GM18526 (cell line): ENCODE results near the gene SNX17.
A peak's percentile ranks its signal among the peaks of the same experiment; 100 is the strongest.

ENCODE experiments used
- POLR2A ChIP-seq: IDR thresholded peaks from 3 replicates; pipeline ENCODE4 v1.6.1; 2011; ENCODE audit not compliant: insufficient read length; ENCODE audit errors: extremely low read depth

The SNX17 gene

GRCh38 chr2:27378809-27379290 lies 8.4 kb downstream of the SNX17 start:
- TF ChIP-seq POLR2A, result no peak

- no peak for TF ChIP-seq POLR2A
Measured at GRCh38 chr2:27379383-27379835, 9.0 kb downstream of the SNX17 start.

GRCh38 chr2:27379836-27380625 lies 9.6 kb downstream of the SNX17 start:
- no peak for TF ChIP-seq POLR2A

GRCh38 chr2:27380626-27381545 lies 10.5 kb downstream of the SNX17 start, which contains the start of gene ZNF513:
ZNF513 (minus strand) TSS chr2:27380734; CDS start chr2:27380526, 208 bp downstream.
- peak; percentile 60 for TF ChIP-seq POLR2A

GRCh38 chr2:27381577-27382181 lies 11.3 kb downstream of the SNX17 start:
- no peak for TF ChIP-seq POLR2A

GRCh38 chr2:27390822-27391679 lies 20.6 kb downstream of the SNX17 start:
- no peak for TF ChIP-seq POLR2A

- TF ChIP-seq POLR2A, result no peak
Measured at GRCh38 chr2:27393225-27393624, 22.8 kb downstream of the SNX17 start.

- TF ChIP-seq POLR2A, result no peak
Measured at GRCh38 chr2:27398962-27399361, 28.5 kb downstream of the SNX17 start.

GRCh38 chr2:27400348-27401135 lies 30.1 kb downstream of the SNX17 start:
- no peak for TF ChIP-seq POLR2A

GRCh38 chr2:27407798-27408491 lies 37.5 kb downstream of the SNX17 start:
- no peak for TF ChIP-seq POLR2A

GRCh38 chr2:27408601-27409320 lies 38.3 kb downstream of the SNX17 start:
- no peak for TF ChIP-seq POLR2A

- peak; percentile 95 for TF ChIP-seq POLR2A
Measured at GRCh38 chr2:27409321-27410073, 39.1 kb downstream of the SNX17 start, which contains the start of gene PPM1G. PPM1G (minus strand) TSS chr2:27409591; CDS start chr2:27409422, 169 bp downstream.
